Fibroblast of skin of abdomen (primary cell): ENCODE measurements around the gene SSBP4.

ENCODE experiments used
- DNase-seq: peaks from one replicate; pipeline ENCODE4 v3.0.0-alpha.2; 2013

Gene SSBP4

GRCh38 chr19:18469069-18469846 is 50.1 kb downstream of the SSBP4 start:
- DNase-seq, result peak; percentile 56

- DNase-seq, result no peak
Measured at GRCh38 chr19:18470787-18471186, 51.6 kb downstream of the SSBP4 start.

DNA sequence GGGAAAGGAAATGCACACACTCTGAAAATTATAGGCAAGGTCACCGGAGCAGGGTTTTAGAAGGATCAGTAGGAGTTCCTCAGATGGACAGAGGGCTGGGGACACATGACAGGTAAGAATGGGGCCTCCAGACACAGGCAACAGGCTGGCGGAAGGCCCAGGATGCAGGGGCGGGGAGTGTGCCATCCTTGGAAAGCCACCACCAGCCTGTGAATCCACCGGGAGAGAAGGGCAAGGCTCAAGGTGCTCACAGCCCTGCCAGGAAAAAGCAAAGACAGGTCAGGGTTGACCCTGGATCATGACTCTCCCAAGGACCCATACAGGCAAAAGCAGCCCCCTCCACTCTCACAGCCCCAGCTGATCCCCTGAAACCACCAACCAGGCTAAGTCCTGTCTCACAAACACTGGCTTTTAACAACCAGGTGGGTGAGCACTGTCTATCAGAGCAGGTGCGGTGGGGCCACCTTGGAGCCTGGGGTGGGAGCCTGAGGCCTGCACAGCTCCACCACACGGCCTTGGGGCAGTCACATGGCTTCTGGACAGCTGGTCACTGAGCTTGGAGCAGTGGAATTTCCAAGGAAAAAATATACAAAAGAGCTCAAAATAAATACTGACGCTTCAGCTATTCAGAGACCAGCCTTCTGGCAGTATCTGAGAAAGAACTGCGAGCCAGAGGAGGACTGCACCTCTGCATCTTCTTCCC is 54.0 kb downstream of the SSBP4 start:
- DNase-seq, result no peak

- no peak for DNase-seq
Measured at GRCh38 chr19:18473706-18474087, 54.5 kb downstream of the SSBP4 start.

GRCh38 chr19:18474366-18474887 is 55.2 kb downstream of the SSBP4 start:
- no peak for DNase-seq

DNA sequence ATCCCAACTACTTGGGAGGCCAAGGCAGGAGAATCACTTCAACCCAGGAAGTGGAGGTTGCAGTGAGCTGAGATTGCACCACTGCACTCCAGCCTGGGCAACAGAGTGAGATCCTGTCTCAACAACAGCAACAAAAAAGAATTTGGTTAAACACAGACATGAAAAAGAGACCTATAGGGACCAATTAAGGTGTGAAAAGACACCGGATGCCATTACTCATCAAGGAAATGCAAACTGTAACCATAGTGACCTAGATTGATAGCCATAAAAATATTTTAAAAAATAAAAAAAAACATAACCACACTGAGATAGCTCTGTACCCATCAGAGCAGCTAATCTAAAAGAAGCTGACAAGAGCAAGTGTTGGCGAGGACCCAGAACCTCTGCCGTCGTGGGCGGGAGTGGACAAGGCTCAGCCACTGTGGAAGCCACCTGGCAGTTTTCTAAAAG is 55.8 kb downstream of the SSBP4 start:
- no peak for DNase-seq

DNA sequence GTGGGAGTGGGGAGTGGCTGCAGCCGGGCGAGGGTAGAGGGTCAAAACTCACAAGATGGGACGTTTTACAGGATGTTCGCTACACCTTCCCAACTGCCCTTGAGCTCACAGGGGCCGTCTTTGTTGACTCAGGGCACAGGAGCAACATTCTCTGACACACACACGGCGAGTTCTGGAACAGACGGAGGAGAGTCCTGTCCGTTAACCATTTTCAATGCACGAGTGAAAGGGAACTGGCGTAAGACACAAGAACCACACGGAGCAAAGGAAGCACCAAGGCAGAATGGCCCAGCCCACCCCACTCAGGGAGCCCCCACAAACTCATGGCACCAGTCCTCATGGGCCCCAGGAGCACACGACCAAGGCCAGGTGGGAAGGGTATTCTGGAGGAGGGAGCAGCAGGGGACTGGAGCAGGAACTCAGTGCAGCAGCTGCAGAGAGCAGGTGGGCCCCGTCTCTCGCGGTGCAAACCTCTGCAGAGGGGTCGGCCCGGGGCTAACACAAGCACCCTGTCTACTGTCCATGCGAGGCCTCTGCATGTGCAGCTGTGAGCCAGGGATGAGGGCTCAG is 56.6 kb downstream of the SSBP4 start:
- DNase-seq, result no peak

DNA sequence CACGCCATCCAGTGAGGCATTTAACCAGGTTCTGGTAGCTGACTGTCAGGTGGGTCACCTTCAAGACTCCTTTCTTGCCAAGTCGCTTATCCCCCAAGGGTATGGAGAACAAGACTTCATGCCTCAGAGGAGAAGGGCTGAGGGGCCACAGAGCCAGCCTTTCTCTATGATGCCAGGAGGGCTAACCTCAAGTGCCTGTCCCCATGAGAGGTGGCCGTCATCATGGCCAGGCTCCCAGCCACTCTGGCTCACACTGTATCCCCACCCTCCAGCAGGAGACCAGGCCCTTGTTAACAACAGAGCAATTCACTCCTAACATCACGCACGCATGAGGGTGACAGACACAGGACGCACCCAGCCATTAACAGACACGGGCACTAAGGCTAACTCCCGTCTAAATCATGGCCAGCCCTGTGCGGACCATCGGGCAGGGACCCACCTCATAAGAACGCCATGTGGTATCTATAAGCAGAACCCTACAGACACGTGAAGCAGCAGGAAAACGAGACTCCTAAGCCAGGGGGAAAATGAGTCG is 57.4 kb downstream of the SSBP4 start:
- no peak for DNase-seq

GRCh38 chr19:18477042-18477779 is 58.0 kb downstream of the SSBP4 start:
- DNase-seq, result no peak

DNA sequence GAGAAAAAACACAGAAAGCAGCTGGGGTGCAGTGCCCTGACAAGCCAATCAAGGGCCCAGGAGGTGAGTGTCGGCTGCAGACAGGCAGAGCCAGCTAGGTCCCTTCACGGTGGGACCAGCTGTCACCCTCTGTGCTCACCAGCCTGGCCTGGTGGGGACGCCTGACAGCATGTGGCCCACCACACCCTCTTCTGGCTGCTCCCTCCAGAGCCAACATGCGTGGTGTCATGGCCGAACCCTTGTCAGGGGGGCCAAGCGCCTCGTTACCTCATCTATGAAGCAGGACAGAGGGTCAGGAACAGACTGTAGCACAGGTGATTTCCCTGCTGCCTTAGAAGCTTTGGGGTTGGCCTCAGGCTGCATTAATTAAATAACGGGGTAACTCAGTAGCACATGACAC is 58.8 kb downstream of the SSBP4 start:
- DNase-seq, result no peak

GRCh38 chr19:18478545-18479311 is 59.5 kb downstream of the SSBP4 start:
- DNase-seq, result peak; percentile 86

GRCh38 chr19:18480006-18480691 is 61.0 kb downstream of the SSBP4 start:
- DNase-seq, result peak; percentile 36

- no peak for DNase-seq
Measured at GRCh38 chr19:18481505-18482222, 62.5 kb downstream of the SSBP4 start.

- no peak for DNase-seq
Measured at GRCh38 chr19:18483119-18483890, 64.1 kb downstream of the SSBP4 start.
